ENCODE results near the gene RGS16. TPM values are rescaled to one million over a fixed set of nuclear protein-coding genes. Genes with fewer than 3 reads are reported as not detected.

The RGS16 gene
- total RNA-seq, 1 donor, result 1.3 TPM

DNA sequence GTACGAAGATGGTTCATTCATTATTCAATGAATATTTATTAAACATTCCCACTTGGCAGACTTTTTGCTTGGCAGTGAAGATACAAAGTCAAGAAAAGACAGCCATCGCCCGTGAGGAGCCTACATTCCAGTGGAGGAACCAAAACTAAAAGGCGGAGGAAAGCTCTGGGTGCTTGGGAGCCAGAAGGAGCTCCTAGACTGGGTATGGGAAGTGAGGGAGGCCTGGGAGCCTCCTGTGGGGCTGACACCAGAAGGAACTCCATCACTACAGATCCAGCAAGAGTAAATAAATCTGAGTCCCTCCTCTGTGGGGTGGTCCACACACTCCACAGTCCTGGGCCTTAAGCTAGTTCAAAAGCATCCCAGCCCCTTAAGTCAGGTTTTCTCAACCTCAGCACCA, 30.0 kb downstream of the RGS16 start:
- H3K4me3 ChIP-seq (ENCODE audit: low read depth, low read length), result no peak overlapping the region
- TF ChIP-seq, protein P1, sequence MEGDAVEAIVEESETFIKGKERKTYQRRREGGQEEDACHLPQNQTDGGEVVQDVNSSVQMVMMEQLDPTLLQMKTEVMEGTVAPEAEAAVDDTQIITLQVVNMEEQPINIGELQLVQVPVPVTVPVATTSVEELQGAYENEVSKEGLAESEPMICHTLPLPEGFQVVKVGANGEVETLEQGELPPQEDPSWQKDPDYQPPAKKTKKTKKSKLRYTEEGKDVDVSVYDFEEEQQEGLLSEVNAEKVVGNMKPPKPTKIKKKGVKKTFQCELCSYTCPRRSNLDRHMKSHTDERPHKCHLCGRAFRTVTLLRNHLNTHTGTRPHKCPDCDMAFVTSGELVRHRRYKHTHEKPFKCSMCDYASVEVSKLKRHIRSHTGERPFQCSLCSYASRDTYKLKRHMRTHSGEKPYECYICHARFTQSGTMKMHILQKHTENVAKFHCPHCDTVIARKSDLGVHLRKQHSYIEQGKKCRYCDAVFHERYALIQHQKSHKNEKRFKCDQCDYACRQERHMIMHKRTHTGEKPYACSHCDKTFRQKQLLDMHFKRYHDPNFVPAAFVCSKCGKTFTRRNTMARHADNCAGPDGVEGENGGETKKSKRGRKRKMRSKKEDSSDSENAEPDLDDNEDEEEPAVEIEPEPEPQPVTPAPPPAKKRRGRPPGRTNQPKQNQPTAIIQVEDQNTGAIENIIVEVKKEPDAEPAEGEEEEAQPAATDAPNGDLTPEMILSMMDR (IDR thresholded peaks at IDR 0.05; ENCODE audit: insufficient read depth, low read depth, low read length), result no peak

DNA sequence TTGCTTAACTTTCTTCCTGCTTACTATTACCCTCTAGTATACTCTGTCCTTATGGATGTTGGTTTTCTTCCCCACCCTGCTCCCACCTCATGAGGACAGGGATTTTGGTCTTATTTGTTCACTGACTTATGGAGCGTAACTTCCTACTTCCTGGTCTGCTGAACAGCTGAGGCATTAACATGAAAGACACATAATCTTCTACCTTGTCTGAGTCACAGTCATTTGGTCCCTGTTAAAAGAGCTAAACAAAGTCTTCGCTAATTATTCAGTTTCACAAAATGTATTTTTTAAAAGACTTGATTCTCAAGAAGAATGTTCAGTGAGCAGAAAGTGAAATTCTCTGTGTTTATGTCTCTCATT, 33.6 kb downstream of the RGS16 start:
- no peak for DNase-seq (ENCODE audit: low read depth)
- H3K4me3 ChIP-seq (ENCODE audit: low read depth, low read length), result no peak overlapping the region
- TF ChIP-seq, protein P1 (IDR thresholded peaks at IDR 0.05; ENCODE audit: insufficient read depth, low read depth, low read length), result no peak

More for the DNA sequence above, 30.0 kb downstream of the RGS16 start:
- no peak for DNase-seq (ENCODE audit: low read depth)

GRCh38 chr1:182569939-182570610, 34.1 kb downstream of the RGS16 start:
- no peak for DNase-seq (ENCODE audit: low read depth)
- no peak overlapping the region for H3K4me3 ChIP-seq (ENCODE audit: low read depth, low read length)
- TF ChIP-seq, protein P1 (IDR thresholded peaks at IDR 0.05; ENCODE audit: insufficient read depth, low read depth, low read length), result no peak

- TF ChIP-seq, protein P1 (IDR thresholded peaks at IDR 0.05; ENCODE audit: insufficient read depth, low read depth, low read length), result no peak
- no peak overlapping the region for H3K4me3 ChIP-seq (ENCODE audit: low read depth, low read length)
- DNase-seq (ENCODE audit: low read depth), result no peak
These were observed 35.4 kb downstream of the RGS16 start for GRCh38 chr1:182568647-182569284.

GRCh38 chr1:182567629-182568028, 36.6 kb downstream of the RGS16 start:
- H3K4me3 ChIP-seq (ENCODE audit: low read depth, low read length), result no peak overlapping the region
- TF ChIP-seq, protein P1 (IDR thresholded peaks at IDR 0.05; ENCODE audit: insufficient read depth, low read depth, low read length), result no peak
- DNase-seq (ENCODE audit: low read depth), result no peak

GRCh38 chr1:182565537-182565936, 38.7 kb downstream of the RGS16 start:
- TF ChIP-seq, protein P1 (IDR thresholded peaks at IDR 0.05; ENCODE audit: insufficient read depth, low read depth, low read length), result no peak
- no peak overlapping the region for H3K4me3 ChIP-seq (ENCODE audit: low read depth, low read length)
- peak; percentile 25 for DNase-seq (ENCODE audit: low read depth)

Data from fibroblast of villous mesenchyme (primary cell).